ENCODE results near the gene COA8. TPM values are rescaled to one million over a fixed set of nuclear protein-coding genes. Genes with fewer than 3 reads are reported as not detected.

Gene COA8
- total and polyA plus RNA-seq, 2 of the 13 experiments (the other 11 are each of a cell fraction or from before 2014, with no cell fraction given), result 10.9 to 25.1 TPM

GRCh38 chr14:103628221-103628683 lies 65.5 kb downstream of the COA8 start (continued):
- TF ChIP-seq, protein P1, sequence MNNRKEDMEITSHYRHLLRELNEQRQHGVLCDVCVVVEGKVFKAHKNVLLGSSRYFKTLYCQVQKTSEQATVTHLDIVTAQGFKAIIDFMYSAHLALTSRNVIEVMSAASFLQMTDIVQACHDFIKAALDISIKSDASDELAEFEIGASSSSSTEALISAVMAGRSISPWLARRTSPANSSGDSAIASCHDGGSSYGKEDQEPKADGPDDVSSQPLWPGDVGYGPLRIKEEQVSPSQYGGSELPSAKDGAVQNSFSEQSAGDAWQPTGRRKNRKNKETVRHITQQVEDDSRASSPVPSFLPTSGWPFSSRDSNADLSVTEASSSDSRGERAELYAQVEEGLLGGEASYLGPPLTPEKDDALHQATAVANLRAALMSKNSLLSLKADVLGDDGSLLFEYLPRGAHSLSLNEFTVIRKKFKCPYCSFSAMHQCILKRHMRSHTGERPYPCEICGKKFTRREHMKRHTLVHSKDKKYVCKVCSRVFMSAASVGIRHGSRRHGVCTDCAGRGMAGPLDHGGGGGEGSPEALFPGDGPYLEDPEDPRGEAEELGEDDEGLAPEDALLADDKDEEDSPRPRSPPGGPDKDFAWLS (CRISPR knock-in tag; IDR thresholded peaks at IDR 0.05; ENCODE audit: borderline replicate concordance), result no peak
- TF ChIP-seq ARID3A (IDR thresholded peaks at IDR 0.05; ENCODE audit: low read depth, low read length) (no peak), ZNF337 (CRISPR knock-in tag; IDR thresholded peaks at IDR 0.05; ENCODE audit: borderline replicate concordance, low read depth) (no peak), ETV5 (CRISPR knock-in tag; IDR thresholded peaks at IDR 0.05; ENCODE audit: borderline replicate concordance) (no peak), GTF3A (CRISPR knock-in tag; conservative IDR thresholded peaks at IDR 0.05) (no peak), SATB2 (CRISPR knock-in tag; IDR thresholded peaks at IDR 0.05) (no peak), U2AF1 (optimal IDR thresholded peaks at IDR 0.05; ENCODE audit: low read depth, low read length) (no peak), GLI4 (CRISPR knock-in tag; IDR thresholded peaks at IDR 0.05; ENCODE audit: borderline replicate concordance) (no peak), ZKSCAN8 (CRISPR knock-in tag; IDR thresholded peaks at IDR 0.05; ENCODE audit: borderline replicate concordance) (no peak), NKX3-1 (CRISPR knock-in tag; IDR thresholded peaks at IDR 0.05) (no peak), KDM5A (IDR thresholded peaks at IDR 0.05; ENCODE audit: borderline replicate concordance, low read length) (no peak; the same call in 1 of the 2 replicates), ELF4 (CRISPR knock-in tag; IDR thresholded peaks at IDR 0.05; ENCODE audit: borderline replicate concordance) (no peak), ZNF740 (CRISPR knock-in tag; IDR thresholded peaks at IDR 0.05) (no peak), ZNF773 (CRISPR knock-in tag; IDR thresholded peaks at IDR 0.05; ENCODE audit: borderline replicate concordance) (peak; percentile 63; the same call in 1 of the 2 replicates), PCBP2 (optimal IDR thresholded peaks at IDR 0.05; ENCODE audit: low read depth, low read length, poor library complexity, severe bottlenecking) (no peak), ZNF782 (CRISPR knock-in tag; IDR thresholded peaks at IDR 0.05; ENCODE audit: borderline replicate concordance) (no peak), MAFK (conservative IDR thresholded peaks at IDR 0.05 in 1 of 2, IDR thresholded peaks at IDR 0.05 in 1 of 2; ENCODE audit: low read length in 2 of 2) (peak; percentile 70 to 79), MZF1 (CRISPR knock-in tag; IDR thresholded peaks at IDR 0.05; ENCODE audit: borderline replicate concordance) (no peak)
- TF ChIP-seq, protein P2, sequence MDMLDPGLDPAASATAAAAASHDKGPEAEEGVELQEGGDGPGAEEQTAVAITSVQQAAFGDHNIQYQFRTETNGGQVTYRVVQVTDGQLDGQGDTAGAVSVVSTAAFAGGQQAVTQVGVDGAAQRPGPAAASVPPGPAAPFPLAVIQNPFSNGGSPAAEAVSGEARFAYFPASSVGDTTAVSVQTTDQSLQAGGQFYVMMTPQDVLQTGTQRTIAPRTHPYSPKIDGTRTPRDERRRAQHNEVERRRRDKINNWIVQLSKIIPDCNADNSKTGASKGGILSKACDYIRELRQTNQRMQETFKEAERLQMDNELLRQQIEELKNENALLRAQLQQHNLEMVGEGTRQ (IDR thresholded peaks at IDR 0.05; ENCODE audit: low read depth, low read length), result no peak
- TF ChIP-seq, protein P2 (CRISPR knock-in tag; IDR thresholded peaks at IDR 0.05; ENCODE audit: borderline replicate concordance), result no peak

Data from HepG2 (cell line).